H1 (cell line): ENCODE data around the gene GAS2. TPM values are rescaled to one million over a fixed set of nuclear protein-coding genes. Genes with fewer than 3 reads are reported as not detected.
"Not testable (repeated sequence)": the region's sequence is repeated elsewhere in the genome, so short reads cannot be mapped to it uniquely, and the experiment has no call there.

ENCODE experiments used
- CTCF ChIA-PET: fragments of 300-600 bp; sonication (Branson Sonifier 250); formaldehyde crosslinking; loops from one replicate; lab custom pipeline; 2021; ENCODE audit not compliant: partially characterized antibody; lab: Charles Lee
- POLR2A ChIA-PET: fragments of 300-600 bp; sonication (Branson Sonifier 250); formaldehyde crosslinking; loops from one replicate; lab custom pipeline; 2021; ENCODE audit warnings: inconsistent platforms; ENCODE audit not compliant: partially characterized antibody; lab: Charles Lee
- DNase-seq, 2 experiments: peaks; one replicate each; pipeline versions ENCODE4 v3.0.0 to v3.0.0-alpha.2; 2010 to 2022; ENCODE audit warnings: low spot score in 2 of 2, low read depth in 1 of 2, mixed read lengths in 1 of 2
- FAIRE-seq: peaks from 2 replicates; lab custom pipeline; 2011; peaks lifted over from hg19 to GRCh38; lab: Jason Lieb, UNC
- H2AFZ ChIP-seq: 2 replicates; pipeline ENCODE4 v1.8.1; 2012; ENCODE audit warnings: low read length, inconsistent platforms
- H2AK5ac ChIP-seq: 2 replicates; pipeline ENCODE4 v1.6.1; 2013; ENCODE audit warnings: low read depth, low read length
- H2BK120ac ChIP-seq: replicated peaks from 2 replicates; pipeline ENCODE3; 2013; ENCODE audit warnings: low read depth, low read length, inconsistent platforms
- H2BK12ac ChIP-seq: 2 replicates; pipeline ENCODE4 v1.6.1; 2013; ENCODE audit warnings: low read depth, low read length
- H2BK15ac ChIP-seq: 2 replicates; pipeline ENCODE4 v1.6.1; 2013; ENCODE audit warnings: low read length
- H2BK20ac ChIP-seq: 2 replicates; pipeline ENCODE4 v1.6.1; 2013; ENCODE audit warnings: low read length
- H2BK5ac ChIP-seq: 2 replicates; pipeline ENCODE4 v1.6.1; 2013; ENCODE audit warnings: low read depth, low read length
- H3K14ac ChIP-seq: 2 replicates; pipeline ENCODE4 v1.6.1; 2013; ENCODE audit warnings: inconsistent platforms; ENCODE audit not compliant: insufficient read length
- H3K18ac ChIP-seq: 2 replicates; pipeline ENCODE4 v1.6.1; 2013; ENCODE audit warnings: low read length; ENCODE audit errors: extremely low read depth
- H3K23ac ChIP-seq: 2 replicates; pipeline ENCODE4 v1.6.1; 2013; ENCODE audit warnings: inconsistent platforms; ENCODE audit not compliant: insufficient read length
- H3K23me2 ChIP-seq: 2 replicates; pipeline ENCODE4 v1.6.1; 2013; ENCODE audit warnings: low read depth, low read length
- H3K27ac ChIP-seq: 2 replicates; pipeline ENCODE4 v1.6.1; 2011; ENCODE audit warnings: low read depth, low read length, inconsistent platforms
- H3K27me3 ChIP-seq, 4 experiments: replicated peaks in 1 of 4; 1 replicate in 1 of 4; 2 replicates in 3 of 4; pipeline versions ENCODE4 v1.6.1 to v1.8.1; 2011 to 2013; ENCODE audit warnings: low read length in 3 of 4, mild to moderate bottlenecking in 3 of 4, inconsistent platforms in 2 of 4, mixed read lengths in 2 of 4, moderate library complexity in 1 of 4; ENCODE audit not compliant: control insufficient read depth in 3 of 4, insufficient read depth in 3 of 4; ENCODE audit errors: extremely low read depth in 1 of 4
- H3K36me3 ChIP-seq, 4 experiments: 2 replicates each; pipeline versions ENCODE4 v1.6.1 to v1.8.1; 2011 to 2013; ENCODE audit warnings: mild to moderate bottlenecking in 4 of 4, low read length in 3 of 4, moderate library complexity in 2 of 4, control low read depth in 1 of 4, inconsistent platforms in 1 of 4; ENCODE audit not compliant: insufficient read depth in 4 of 4, control insufficient read depth in 2 of 4
- H3K4ac ChIP-seq: replicated peaks from 2 replicates; pipeline ENCODE3; 2013; ENCODE audit warnings: low read length, low read depth, mixed read lengths, inconsistent platforms; ENCODE audit not compliant: insufficient read length
- H3K4me1 ChIP-seq, 4 experiments: replicated peaks in 1 of 4; 1 replicate in 1 of 4; 2 replicates in 3 of 4; pipeline versions ENCODE4 v1.6.1 to v1.8.1; 2011 to 2013; ENCODE audit warnings: low read length in 3 of 4, inconsistent platforms in 2 of 4, mixed read lengths in 1 of 4; ENCODE audit not compliant: insufficient read depth in 4 of 4, control insufficient read depth in 3 of 4
- H3K4me2 ChIP-seq, 2 experiments: 2 replicates each; pipeline versions ENCODE4 v1.6.1 to v1.8.1; 2011 to 2013; ENCODE audit warnings: low read depth in 2 of 2, low read length in 2 of 2, control low read depth in 1 of 2, inconsistent platforms in 1 of 2, mild to moderate bottlenecking in 1 of 2; ENCODE audit not compliant: insufficient read depth in 1 of 2
- H3K4me3 ChIP-seq, 4 experiments: fragments of 200-600, 300-600 bp in 1 of 4; sonication (generic), shearing (Covaris generic), sonication (Bioruptor Twin) in 1 of 4; 2 replicates each; pipeline versions ENCODE4 v1.5.1 to v1.8.1; 2011 to 2016; ENCODE audit warnings: low read length in 4 of 4, low read depth in 3 of 4, control low read depth in 2 of 4, inconsistent platforms in 2 of 4, mild to moderate bottlenecking in 2 of 4, mixed read lengths in 1 of 4, moderate library complexity in 1 of 4; ENCODE audit not compliant: insufficient read depth in 2 of 4; ENCODE audit errors: extremely low read depth in 1 of 4
- H3K56ac ChIP-seq: replicated peaks from 2 replicates; pipeline ENCODE3; 2013; ENCODE audit warnings: low read depth, mild to moderate bottlenecking, mixed read lengths, low read length, inconsistent platforms; ENCODE audit not compliant: insufficient read length
- H3K79me1 ChIP-seq: 2 replicates; pipeline ENCODE4 v1.6.1; 2013; ENCODE audit warnings: low read depth, low read length, control low read depth
- H3K79me2 ChIP-seq, 2 experiments: 2 replicates each; pipeline versions ENCODE4 v1.6.1 to v1.8.1; 2012 to 2013; ENCODE audit warnings: low read length in 2 of 2, mild to moderate bottlenecking in 2 of 2, inconsistent platforms in 1 of 2; ENCODE audit not compliant: insufficient read depth in 2 of 2, control insufficient read depth in 1 of 2
- H3K9ac ChIP-seq, 4 experiments: replicated peaks in 1 of 4; 1 replicate in 1 of 4; 2 replicates in 3 of 4; pipeline versions ENCODE4 v1.6.1 to v1.8.1; 2011 to 2013; ENCODE audit warnings: low read depth in 3 of 4, low read length in 3 of 4, control low read depth in 2 of 4, mild to moderate bottlenecking in 2 of 4, moderate library complexity in 2 of 4, inconsistent platforms in 1 of 4; ENCODE audit errors: extremely low read depth in 1 of 4
- H3K9me3 ChIP-seq, 2 experiments: 2 replicates each; pipeline versions ENCODE4 v1.6.1 to v1.8.1; 2012 to 2013; ENCODE audit warnings: mild to moderate bottlenecking in 2 of 2, moderate library complexity in 2 of 2, control low read depth in 1 of 2, inconsistent platforms in 1 of 2, low read depth in 1 of 2, low read length in 1 of 2, mixed read lengths in 1 of 2; ENCODE audit not compliant: insufficient read depth in 2 of 2
- H4K20me1 ChIP-seq, 2 experiments: replicated peaks in 1 of 2; 2 replicates each; pipeline versions ENCODE3 to v1.8.1; 2011 to 2013; ENCODE audit warnings: inconsistent platforms in 2 of 2, low read length in 2 of 2, mild to moderate bottlenecking in 1 of 2; ENCODE audit not compliant: insufficient read depth in 2 of 2, control insufficient read depth in 1 of 2
- H4K5ac ChIP-seq: 2 replicates; pipeline ENCODE4 v1.6.1; 2013; ENCODE audit warnings: low read length, low read depth, mixed read lengths, inconsistent platforms; ENCODE audit not compliant: insufficient read length
- H4K8ac ChIP-seq: 2 replicates; pipeline ENCODE4 v1.8.0; 2013; ENCODE audit warnings: mild to moderate bottlenecking, moderate library complexity, low read length, inconsistent platforms; ENCODE audit not compliant: insufficient read depth; ENCODE audit errors: extremely low read depth
- H4K91ac ChIP-seq: replicated peaks from 2 replicates; pipeline ENCODE3; 2013; ENCODE audit warnings: low read length, mixed read lengths, inconsistent platforms; ENCODE audit not compliant: insufficient read length
- SIRT6 ChIP-seq: IDR thresholded peaks from one replicate; pipeline ENCODE4 v1.7.1; 2012; ENCODE audit warnings: low read length, inconsistent platforms
- TBP ChIP-seq: IDR thresholded peaks from 2 replicates; pipeline ENCODE4 v1.6.1; 2011; ENCODE audit warnings: low read depth, low read length, improper control_type of control experiment
- WGBS, 2 experiments: shearing (Covaris generic) in 1 of 2; methylation state at CpG; one replicate each; pipeline versions ENCODE4 v1.1.6 to v1.1.7; 2013 to 2015; ENCODE audit warnings: low lambda C conversion rate in 2 of 2, mixed read lengths in 2 of 2, inconsistent platforms in 1 of 2, low coverage in 1 of 2, missing lambda C conversion rate in 1 of 2; ENCODE audit not compliant: insufficient replicate concordance in 2 of 2, insufficient coverage in 1 of 2, insufficient read length in 1 of 2; ENCODE audit errors: extremely low coverage in 1 of 2, missing lambda C conversion rate in 1 of 2; 5-methylcytosine and 5-hydroxymethylcytosine counted together
- polyA plus RNA-seq, 7 experiments: library from polyadenylated mRNA; depleted of rRNA in 3 of 7; stranded (reverse) in 5 of 7; unstranded in 2 of 7; fragments of >200 nt in 5 of 7; fragments of 200-250 nt in 2 of 7; gene quantifications; 1 replicate in 5 of 7; 2 replicates in 1 of 7; 4 replicates in 1 of 7; pipeline versions ENCODE4 v1.2.1 to v1.2.3, GENCODE V29; 2011 to 2013; ENCODE audit warnings: missing spikeins in 2 of 7, mixed read lengths in 2 of 7
- total RNA-seq: library from RNA; stranded (reverse); fragmentation: NEBNext Ultra II Directional; extraction: Animal tissue kit (Norgen Biotek cat#: 25700); gene quantifications from 2 replicates; pipeline ENCODE4 v1.2.1, GENCODE V29; 2021

Gene GAS2
- total and polyA plus RNA-seq, 2 of the 8 experiments (the other 6 are each of a cell fraction or from before 2014, with no cell fraction given) = 0.70 to 1.7 TPM

DNA sequence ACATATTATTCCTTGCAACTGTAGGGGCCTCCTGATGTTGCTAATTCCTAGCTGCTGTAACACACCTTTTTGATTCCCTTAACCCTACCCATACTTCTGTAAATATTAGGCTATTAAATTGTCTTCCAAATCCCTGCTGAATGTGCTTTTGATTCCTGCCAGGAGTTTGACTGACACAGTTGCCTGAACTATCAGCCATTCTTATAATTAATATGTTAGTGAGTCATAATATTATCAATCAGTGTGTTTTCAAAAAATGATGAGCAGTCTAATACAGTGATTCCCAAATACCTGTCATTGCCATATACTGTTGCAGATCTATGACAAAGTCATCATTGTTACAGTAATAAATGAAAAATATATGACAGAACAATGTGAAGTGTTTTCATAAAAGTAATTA, 24.9 kb upstream of the GAS2 start (continued):
- no peak for TF ChIP-seq SIRT6
- TF ChIP-seq TBP = no peak
- TF ChIP-seq, all 59 proteins: peak for 0

- DNase-seq, H3K9ac ChIP-seq, H3K56ac ChIP-seq, H3K18ac ChIP-seq, H2BK15ac ChIP-seq, H4K8ac ChIP-seq, H3K23me2 ChIP-seq, H4K5ac ChIP-seq, H3K9me3 ChIP-seq, H4K91ac ChIP-seq, H4K20me1 ChIP-seq, H3K14ac ChIP-seq, H2AFZ ChIP-seq, H3K4me1 ChIP-seq, H3K4ac ChIP-seq, H3K4me2 ChIP-seq, H3K4me3 ChIP-seq, H3K79me1 ChIP-seq, CTCF ChIA-PET, H2BK5ac ChIP-seq, H2BK120ac ChIP-seq, H2AK5ac ChIP-seq, H3K36me3 ChIP-seq, FAIRE-seq, H3K27ac ChIP-seq, H3K23ac ChIP-seq, H3K79me2 ChIP-seq, H2BK12ac ChIP-seq, H3K27me3 ChIP-seq, H2BK20ac ChIP-seq: not testable (repeated sequence)
- WGBS, 2 experiments = 96% methylated on average over 7 of the region's 15 CpGs; no CpG with 5 or more reads in 1 of the 2 experiments
- POLR2A ChIA-PET = interaction anchor here (1.1 kb wide), 1 partner anchor 27 kb away, joined by 3 read pairs; the partner anchor contains the start of gene FANCF
Measured at GRCh38 chr11:22652346-22652745, 14.1 kb upstream of the GAS2 start.
